GM13977 (cell line): ENCODE results near the gene CHRNB4.

Source experiments
- DNase-seq: peaks from one replicate; pipeline ENCODE4 v3.0.0; 2012; ENCODE audit warnings: low spot score
- CTCF ChIP-seq: IDR thresholded peaks from 2 replicates; pipeline ENCODE4 v1.5.1; 2012; ENCODE audit warnings: mild to moderate bottlenecking, control low read depth; ENCODE audit not compliant: insufficient read depth; ENCODE audit errors: extremely low read depth, missing control alignments
- in situ Hi-C: fragments of 300-500 bp; cut with MboI; formaldehyde crosslinking; loops from one replicate; pipeline ENCODE4 v1.12.0; 2022; ENCODE audit warnings: low sequenced_read_pairs, low pct_unique_long_range_greater_than_20kb, mixed read lengths, inconsistent platforms; ENCODE audit not compliant: unreplicated experiment

Gene CHRNB4

GRCh38 chr15:78675206-78675605, 34.2 kb upstream of the CHRNB4 start:
- TF ChIP-seq CTCF: no peak
- in situ Hi-C loops: no loop called here

GRCh38 chr15:78673917-78674444, 33.0 kb upstream of the CHRNB4 start:
- in situ Hi-C loops: no loop called here
- no peak for DNase-seq
- no peak for TF ChIP-seq CTCF

More at GRCh38 chr15:78675206-78675605, 34.2 kb upstream of the CHRNB4 start:
- DNase-seq: no peak

- no peak for DNase-seq
- in situ Hi-C loops: no loop called here
- no peak for TF ChIP-seq CTCF
Measured at GRCh38 chr15:78673476-78673875, 32.5 kb upstream of the CHRNB4 start.

GRCh38 chr15:78672285-78673014, 31.4 kb upstream of the CHRNB4 start:
- no peak for DNase-seq
- in situ Hi-C loops: no loop called here
- no peak for TF ChIP-seq CTCF

GRCh38 chr15:78671626-78672211, 30.7 kb upstream of the CHRNB4 start:
- no peak for DNase-seq
- TF ChIP-seq CTCF: no peak
- in situ Hi-C loops: no loop called here

- in situ Hi-C loops: no loop called here
- DNase-seq: no peak
- no peak for TF ChIP-seq CTCF
Measured at GRCh38 chr15:78668987-78669386, 28.0 kb upstream of the CHRNB4 start.
